CD4-positive, alpha-beta T cell treated with Interferon gamma for 1 hour (primary cell): ENCODE results near the gene ERGIC1.
"Not testable (repeated sequence)": the region's sequence is repeated elsewhere in the genome, so short reads cannot be mapped to it uniquely, and the experiment has no call there.

Experiments used
- DNase-seq: peaks from one replicate; pipeline ENCODE4 v3.0.0-alpha.2; 2020

ERGIC1 gene

DNA sequence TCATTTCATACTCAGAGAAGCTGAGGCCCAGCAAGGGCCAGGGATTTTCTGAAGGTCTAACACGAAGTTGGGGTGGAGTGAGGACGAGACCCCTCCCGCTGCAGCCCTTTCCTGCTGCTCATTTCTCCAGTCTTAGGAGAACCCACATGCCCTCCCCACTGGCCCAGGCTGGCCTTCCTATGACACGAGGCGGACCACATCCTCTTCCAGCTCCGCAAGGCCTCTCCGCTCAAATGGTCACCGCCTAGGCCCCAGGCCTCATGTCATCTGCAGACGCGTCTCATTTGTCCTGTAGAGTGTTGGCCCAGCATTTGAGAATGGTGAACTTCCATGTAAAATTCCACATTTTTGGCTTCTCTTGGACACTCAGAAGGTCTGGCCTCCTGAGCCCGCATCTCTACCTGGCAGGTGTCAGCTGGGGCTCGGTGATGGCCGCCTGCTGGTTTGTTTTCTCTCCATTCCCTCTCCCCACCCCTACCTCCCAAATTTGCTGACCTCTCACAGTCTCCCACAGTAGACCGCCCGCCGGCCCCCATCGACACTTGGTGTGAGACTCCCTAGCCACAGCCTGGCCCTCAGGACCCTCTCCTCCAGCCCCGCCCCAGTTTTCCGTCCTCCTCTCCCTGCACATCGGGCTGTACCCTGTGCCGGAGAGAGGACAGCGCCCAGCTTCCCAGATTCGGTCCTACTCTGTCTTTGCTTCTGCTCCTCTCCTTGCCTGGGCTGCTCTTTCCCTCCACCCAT is 51.7 kb downstream of the ERGIC1 start:
- DNase-seq = peak; percentile 36

- DNase-seq = no peak
Measured at GRCh38 chr5:172886476-172886875, 52.4 kb downstream of the ERGIC1 start.

- peak; percentile 79 for DNase-seq
Measured at GRCh38 chr5:172886974-172887501, 53.0 kb downstream of the ERGIC1 start.

- peak; percentile 45 for DNase-seq
Measured at GRCh38 chr5:172887692-172888091, 53.6 kb downstream of the ERGIC1 start.

DNA sequence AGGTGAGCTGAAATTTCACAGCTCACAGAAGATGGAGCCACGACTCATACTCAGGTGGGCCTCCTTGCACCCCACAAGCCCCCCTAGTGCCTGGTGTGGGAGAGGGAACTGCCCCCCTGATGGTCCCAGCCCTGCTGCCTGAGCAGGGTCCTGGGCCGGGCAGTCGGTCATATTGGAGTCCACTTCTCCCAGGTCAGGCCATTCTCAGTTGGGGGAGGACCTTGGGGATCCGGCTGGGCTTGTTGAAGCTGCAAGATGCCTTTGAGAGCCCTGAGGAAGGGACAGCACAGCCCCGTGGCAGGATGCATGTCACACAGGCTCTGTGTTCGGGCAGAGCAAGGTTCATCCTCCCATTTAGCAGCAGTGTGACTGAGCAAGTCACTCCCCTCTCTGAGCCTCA is 56.6 kb downstream of the ERGIC1 start:
- no peak for DNase-seq

DNA sequence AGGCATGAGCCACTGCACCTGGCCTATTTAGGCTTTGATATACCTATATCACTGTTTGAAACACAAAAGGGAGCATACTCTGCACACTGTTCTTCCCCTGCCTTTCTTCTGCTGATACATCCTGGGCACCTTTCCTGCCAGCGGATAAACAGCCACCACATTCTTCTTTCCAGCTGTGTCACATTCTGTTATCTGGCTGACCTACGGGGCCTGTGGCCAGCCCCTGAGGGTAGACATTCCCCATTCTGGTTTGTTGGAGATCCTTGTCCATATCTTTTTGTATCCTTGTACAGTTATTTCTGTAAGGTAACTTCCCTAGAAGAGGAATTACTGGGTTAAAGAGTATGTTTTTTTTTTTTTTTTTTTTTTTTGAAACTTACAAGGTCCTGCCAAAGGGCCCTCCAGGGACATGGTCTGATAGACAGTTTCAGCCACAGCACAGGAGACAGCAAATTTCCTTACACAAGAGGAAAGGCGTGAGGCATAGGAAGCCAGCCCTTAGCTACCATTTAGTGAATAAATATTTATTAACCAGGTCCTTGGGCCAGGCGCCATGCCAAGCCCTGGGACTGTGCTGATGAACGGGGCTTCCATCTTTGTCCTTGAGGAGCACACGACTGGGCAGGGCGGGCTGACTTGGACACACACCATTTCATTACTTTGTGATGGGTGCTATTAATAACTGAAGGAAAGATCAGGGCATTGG is 57.8 kb downstream of the ERGIC1 start:
- no peak for DNase-seq

DNA sequence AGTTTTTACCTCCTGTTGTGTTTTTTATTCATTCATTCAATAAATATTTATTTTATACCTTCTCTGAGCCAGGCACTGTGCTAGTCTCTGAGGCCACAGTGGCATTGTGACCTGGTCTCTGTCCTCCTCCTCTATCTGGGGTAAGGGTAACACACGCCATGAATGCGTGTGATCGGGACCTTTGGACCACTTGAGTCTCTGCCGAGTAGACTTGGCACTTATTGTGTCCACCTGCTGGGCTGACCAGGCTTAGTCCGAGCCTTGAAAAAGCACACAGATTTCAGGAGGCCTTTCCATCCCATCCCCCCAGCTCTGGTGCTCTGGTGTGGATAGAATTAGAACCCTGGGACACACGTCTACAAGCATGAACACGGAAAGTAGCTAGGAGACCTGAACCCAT is 58.7 kb downstream of the ERGIC1 start:
- DNase-seq = no peak

GRCh38 chr5:172894767-172895388 is 60.8 kb downstream of the ERGIC1 start:
- DNase-seq = no peak

DNA sequence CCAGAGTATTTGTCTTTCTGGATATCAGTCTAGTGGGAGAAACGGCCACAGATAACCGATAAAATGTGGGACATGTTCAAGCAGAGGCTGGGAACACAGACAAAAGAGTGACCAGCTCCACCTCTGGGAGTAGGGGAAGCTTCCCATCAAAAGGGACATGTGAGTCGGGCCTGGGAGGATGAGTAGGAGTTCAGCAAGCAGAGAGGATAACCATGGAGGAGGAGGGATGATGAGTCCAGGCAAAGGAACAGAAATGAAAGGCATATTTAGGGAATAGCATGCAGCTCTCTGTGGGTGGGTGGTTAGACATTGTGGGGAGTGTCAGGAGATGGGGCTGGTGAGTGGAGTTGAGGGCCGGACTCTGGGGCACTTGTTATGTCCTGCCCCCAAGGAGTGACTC is 61.5 kb downstream of the ERGIC1 start:
- DNase-seq = no peak

DNA sequence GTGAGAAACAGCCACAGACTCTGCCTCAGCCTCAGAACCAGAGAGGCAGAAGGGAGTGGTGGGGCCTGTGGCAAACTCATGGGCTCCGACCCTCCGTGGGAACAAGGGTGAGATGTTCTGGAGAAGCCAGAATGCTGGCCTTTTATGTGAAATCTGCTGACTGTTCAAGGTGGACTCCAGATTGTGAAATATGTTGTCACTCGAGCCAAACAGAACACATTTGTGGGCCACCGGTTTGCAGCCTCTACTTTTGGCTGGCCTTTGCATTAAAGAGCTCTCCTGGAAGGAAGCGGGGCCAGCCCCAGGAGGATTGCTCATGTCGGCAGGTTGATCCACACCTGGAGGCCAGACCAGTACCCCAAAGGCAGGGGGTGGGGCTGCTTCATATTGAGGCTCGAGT is 62.4 kb downstream of the ERGIC1 start:
- DNase-seq = no peak

GRCh38 chr5:172897067-172897466 is 63.0 kb downstream of the ERGIC1 start:
- not testable (repeated sequence) for DNase-seq

DNA sequence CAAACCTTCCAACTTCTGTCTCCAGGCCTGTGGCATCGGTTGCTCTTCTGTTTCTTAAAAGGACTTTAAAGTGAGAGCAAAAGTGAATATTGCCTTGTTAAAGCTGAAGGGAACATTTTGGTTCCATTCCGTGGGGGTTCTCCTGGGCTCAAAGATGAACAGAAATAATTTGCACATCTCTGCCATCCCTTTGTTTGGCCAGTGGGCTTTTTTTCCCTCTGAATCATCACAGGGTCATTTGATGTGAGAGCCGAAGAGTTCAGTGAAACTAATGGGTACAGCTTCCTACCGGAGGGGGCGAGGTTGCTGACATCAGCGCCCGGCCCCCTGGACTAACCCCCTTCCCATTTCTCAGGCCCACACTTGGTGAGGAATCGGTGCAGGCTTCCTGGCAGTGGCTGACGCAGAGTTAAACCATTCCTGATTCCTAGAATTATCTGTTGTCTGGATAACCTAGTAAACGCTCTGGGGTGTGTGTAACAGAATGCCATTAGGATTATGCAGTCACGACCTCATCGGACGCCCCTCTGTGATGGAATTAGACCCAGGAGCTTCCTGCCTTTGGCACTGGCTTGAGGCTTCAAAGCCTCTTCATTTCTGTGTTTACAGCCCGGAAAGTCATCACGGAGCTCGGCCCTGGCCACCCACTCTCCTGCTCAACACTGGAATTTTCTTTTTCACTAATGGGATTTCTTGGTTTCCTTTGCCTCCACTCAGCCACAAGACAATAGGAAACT is 63.6 kb downstream of the ERGIC1 start:
- no peak for DNase-seq

GRCh38 chr5:172898218-172898842 is 64.3 kb downstream of the ERGIC1 start:
- no peak for DNase-seq

- no peak for DNase-seq
Measured at GRCh38 chr5:172898843-172899369, 64.9 kb downstream of the ERGIC1 start.

DNA sequence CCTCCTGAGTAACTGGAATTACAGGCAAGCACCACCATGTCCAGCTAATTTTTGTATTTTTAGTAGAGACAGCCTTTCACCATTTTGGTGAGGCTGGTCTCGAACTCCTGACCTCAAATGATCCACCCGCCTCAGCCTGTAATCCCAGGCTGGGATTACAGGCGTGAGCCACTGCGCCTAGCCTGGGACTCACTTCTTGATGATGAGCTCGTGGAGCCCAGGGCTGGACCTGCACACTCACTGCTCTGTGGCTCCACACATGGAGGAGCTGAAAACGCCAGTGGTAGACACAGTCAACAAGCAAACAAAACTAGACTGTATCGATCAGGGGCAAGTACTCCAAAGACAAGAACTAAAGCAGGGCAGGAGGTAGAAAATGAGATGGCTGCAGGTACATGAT is 65.4 kb downstream of the ERGIC1 start:
- no peak for DNase-seq

GRCh38 chr5:172901012-172901780 is 67.1 kb downstream of the ERGIC1 start:
- no peak for DNase-seq

GRCh38 chr5:172901788-172902496 is 67.9 kb downstream of the ERGIC1 start:
- no peak for DNase-seq

- no peak for DNase-seq
Measured at GRCh38 chr5:172902497-172903472, 68.7 kb downstream of the ERGIC1 start.

GRCh38 chr5:172903790-172904189 is 69.7 kb downstream of the ERGIC1 start:
- no peak for DNase-seq

- DNase-seq = no peak
Measured at GRCh38 chr5:172904312-172904642, 70.2 kb downstream of the ERGIC1 start.
